ENCODE measurements around the gene POLN.

GRCh38 chr4:2288051-2288541 lies 46.2 kb upstream of the POLN start:
- TF ChIP-seq CTCF (IDR thresholded peaks at IDR 0.05; ENCODE audit: low read depth, low read length) (no peak), POLR2A (IDR thresholded peaks at IDR 0.05; ENCODE audit: extremely low read depth, insufficient read length) (no peak), MYC (IDR thresholded peaks at IDR 0.05; ENCODE audit: low read depth, low read length) (no peak), MAX (IDR thresholded peaks at IDR 0.05; ENCODE audit: low read depth, low read length) (no peak)
